ENCODE data around the gene KRT14.

DNA sequence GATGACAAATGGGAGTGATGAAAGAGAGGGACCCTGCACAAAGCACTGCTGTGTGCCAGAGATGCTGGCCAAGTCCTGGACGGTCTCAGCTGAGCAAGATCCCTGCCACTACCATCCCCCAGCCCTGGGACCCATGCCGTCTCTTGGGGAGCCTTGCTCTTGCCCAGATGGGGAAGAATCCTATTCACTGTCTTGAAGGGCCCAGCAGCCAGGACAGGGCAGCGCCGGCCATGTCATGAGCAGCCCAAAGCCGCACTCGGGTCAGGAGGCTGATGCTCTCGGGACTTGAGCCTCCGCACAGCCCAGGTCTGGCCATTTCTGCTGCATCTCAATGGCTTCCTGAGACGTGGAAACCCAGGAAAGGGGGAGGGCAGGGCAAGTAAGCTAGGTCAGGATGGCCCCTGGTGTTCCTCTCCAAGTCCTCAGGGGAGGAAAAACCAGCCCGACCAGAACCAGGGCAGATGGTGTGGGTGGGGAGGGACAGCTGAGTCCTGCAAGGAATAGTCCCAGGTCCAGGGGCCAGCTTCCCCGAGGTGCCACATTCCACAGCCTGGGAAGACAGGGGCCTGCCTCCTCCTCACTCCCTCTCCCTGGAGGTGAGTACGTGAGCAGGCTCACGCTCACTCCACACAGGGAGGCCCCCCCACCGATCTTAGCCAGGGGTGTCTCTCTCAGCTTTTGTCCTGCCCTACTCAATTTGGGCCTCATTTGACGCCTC, 50.8 kb downstream of the KRT14 start:
- TF ChIP-seq, protein P1, sequence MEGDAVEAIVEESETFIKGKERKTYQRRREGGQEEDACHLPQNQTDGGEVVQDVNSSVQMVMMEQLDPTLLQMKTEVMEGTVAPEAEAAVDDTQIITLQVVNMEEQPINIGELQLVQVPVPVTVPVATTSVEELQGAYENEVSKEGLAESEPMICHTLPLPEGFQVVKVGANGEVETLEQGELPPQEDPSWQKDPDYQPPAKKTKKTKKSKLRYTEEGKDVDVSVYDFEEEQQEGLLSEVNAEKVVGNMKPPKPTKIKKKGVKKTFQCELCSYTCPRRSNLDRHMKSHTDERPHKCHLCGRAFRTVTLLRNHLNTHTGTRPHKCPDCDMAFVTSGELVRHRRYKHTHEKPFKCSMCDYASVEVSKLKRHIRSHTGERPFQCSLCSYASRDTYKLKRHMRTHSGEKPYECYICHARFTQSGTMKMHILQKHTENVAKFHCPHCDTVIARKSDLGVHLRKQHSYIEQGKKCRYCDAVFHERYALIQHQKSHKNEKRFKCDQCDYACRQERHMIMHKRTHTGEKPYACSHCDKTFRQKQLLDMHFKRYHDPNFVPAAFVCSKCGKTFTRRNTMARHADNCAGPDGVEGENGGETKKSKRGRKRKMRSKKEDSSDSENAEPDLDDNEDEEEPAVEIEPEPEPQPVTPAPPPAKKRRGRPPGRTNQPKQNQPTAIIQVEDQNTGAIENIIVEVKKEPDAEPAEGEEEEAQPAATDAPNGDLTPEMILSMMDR (IDR thresholded peaks at IDR 0.05): no peak
- no peak for TF ChIP-seq POLR2A (IDR thresholded peaks at IDR 0.05)

Data from ovary (tissue), 3 donors.